Stimulated activated CD8-positive, alpha-beta memory T cell treated with anti-CD3 and anti-CD28 coated beads, Interleukin-7, amount 100 ng/mL, for 48 hours (primary cell): ENCODE data around the gene STK32B.
"Not testable (repeated sequence)": the region's sequence is repeated elsewhere in the genome, so short reads cannot be mapped to it uniquely, and the experiment has no call there.

Experiments
- DNase-seq, 2 donors: peaks; one replicate each; pipeline ENCODE4 v3.0.0-alpha.2; 2020; ENCODE audit warnings: low read depth in 1 of 2; ENCODE audit errors: extremely low read depth in 1 of 2

STK32B gene

GRCh38 chr4:5066101-5066500, 14.8 kb downstream of the STK32B start:
- DNase-seq: no peak

- not testable (repeated sequence) for DNase-seq
These were observed 15.7 kb downstream of the STK32B start for GRCh38 chr4:5066968-5067367.

GRCh38 chr4:5067908-5068307, 16.6 kb downstream of the STK32B start:
- no peak for DNase-seq

- no peak for DNase-seq
These were observed 18.6 kb downstream of the STK32B start for GRCh38 chr4:5069901-5070300.

GRCh38 chr4:5072948-5073347, 21.7 kb downstream of the STK32B start:
- DNase-seq: no peak

GRCh38 chr4:5078009-5078408, 26.7 kb downstream of the STK32B start:
- DNase-seq: no peak

GRCh38 chr4:5079581-5079980, 28.3 kb downstream of the STK32B start:
- no peak for DNase-seq

GRCh38 chr4:5081441-5081999, 30.2 kb downstream of the STK32B start:
- DNase-seq: no peak

- DNase-seq: no peak
These were observed 31.1 kb downstream of the STK32B start for GRCh38 chr4:5082376-5082775.

GRCh38 chr4:5084911-5085475, 33.7 kb downstream of the STK32B start:
- DNase-seq: no peak

- DNase-seq: no peak
These were observed 35.3 kb downstream of the STK32B start for GRCh38 chr4:5086535-5086934.

- DNase-seq: no peak
These were observed 45.0 kb downstream of the STK32B start for GRCh38 chr4:5096261-5096660.

- DNase-seq: no peak
These were observed 46.9 kb downstream of the STK32B start for GRCh38 chr4:5098176-5098575.

GRCh38 chr4:5100336-5100735, 49.1 kb downstream of the STK32B start:
- DNase-seq: no peak

- no peak for DNase-seq
These were observed 49.7 kb downstream of the STK32B start for GRCh38 chr4:5100986-5101385.

GRCh38 chr4:5101571-5101970, 50.3 kb downstream of the STK32B start:
- DNase-seq: no peak

- no peak for DNase-seq
These were observed 59.6 kb downstream of the STK32B start for GRCh38 chr4:5110901-5111300.

- DNase-seq: no peak
These were observed 61.2 kb downstream of the STK32B start for GRCh38 chr4:5112333-5113095.

GRCh38 chr4:5114950-5115349, 63.7 kb downstream of the STK32B start:
- DNase-seq: no peak

GRCh38 chr4:5118091-5118786, 67.0 kb downstream of the STK32B start:
- DNase-seq: no peak

GRCh38 chr4:5118994-5119835, 67.9 kb downstream of the STK32B start:
- DNase-seq: no peak
